ENCODE measurements around the gene TRIM66. TPM values are rescaled to one million over a fixed set of nuclear protein-coding genes. Genes with fewer than 3 reads are reported as not detected.

TRIM66 gene
- total and polyA plus RNA-seq, 9 of the 15 experiments (the other 6 are each of a cell fraction or from before 2014, with no cell fraction given), result 1.1 to 7.3 (median 4.9) TPM

- H3K9me3 ChIP-seq (replicated peaks; ENCODE audit: control insufficient read depth, insufficient read depth, low read depth, low read length), result no peaks in the 10 kb centered on the region
- H3K4me3 ChIP-seq, result no peak overlapping the region
- no peak overlapping the region for H3K9ac ChIP-seq (ENCODE audit: insufficient read depth in 1 of 2, low read depth in 2 of 2, low read length in 2 of 2)
- POLR2A ChIA-PET, result interaction anchor here (0.6 kb wide), 1 partner anchor 19 kb away, joined by 4 read pairs; no protein-coding TSS in a partner anchor
- no peak overlapping the region for H2AFZ ChIP-seq (ENCODE audit: low read depth, low read length)
- BruUV-seq (replicated peaks), result no TSS peak
- DNase-seq (ENCODE audit: extremely low read depth in 1 of 4, low spot score in 3 of 4) (no peak), ATAC-seq (no peak), FAIRE-seq (no peak)
- H3K27ac ChIP-seq (ENCODE audit: extremely low read depth, low read depth, low read length), result no peak overlapping the region
- H3K36me3 ChIP-seq (ENCODE audit: control insufficient read depth, insufficient read depth, low read length), result no peaks in the 10 kb centered on the region
- H3K9me1 ChIP-seq (ENCODE audit: control insufficient read depth, insufficient read depth, low read length), result no peaks in the 10 kb centered on the region
- peaks cover 38 to 72% of the 10 kb centered on the region in 2 experiments for H3K27me3 ChIP-seq (ENCODE audit: control insufficient read depth in 2 of 2, insufficient read depth in 2 of 2, low read length in 2 of 2)
- 10% methylated on average over 4 of the region's 4 CpGs for WGBS (ENCODE audit: insufficient coverage, low coverage, missing lambda C conversion rate)
- no peak overlapping the region for H3K4me2 ChIP-seq (ENCODE audit: insufficient read depth, low read length)
- H3K79me2 ChIP-seq (ENCODE audit: control insufficient read depth, insufficient read depth, low read length), result no peaks in the 10 kb centered on the region
- CTCF ChIA-PET (ENCODE audit: low intra/inter-chr PET ratio), result no interaction called here
- in situ Hi-C loops (cut with MboI) (no loop called here), intact Hi-C loops (cut with micrococcal nuclease) (no loop called here)
- 0 out of 2 replicates have a peak, but pooled peaks cover 5% of the 10 kb centered on the region for H4K20me1 ChIP-seq (replicated peaks; ENCODE audit: control insufficient read depth, insufficient read depth, low read length)
- no peaks in the 10 kb centered on the region for H3K4me1 ChIP-seq (replicated peaks in 1 of 2; ENCODE audit: control insufficient read depth in 2 of 2, insufficient read depth in 2 of 2, low read length in 2 of 2)
- TF ChIP-seq ZBTB49 (CRISPR knock-in tag; IDR thresholded peaks at IDR 0.05; ENCODE audit: borderline replicate concordance) (no peak), WHSC1 (IDR thresholded peaks at IDR 0.05; ENCODE audit: low read length) (no peak), NFIX (CRISPR knock-in tag; IDR thresholded peaks at IDR 0.05; ENCODE audit: low read depth) (no peak), HNRNPUL1 (IDR thresholded peaks at IDR 0.05; ENCODE audit: low read length) (no peak), CBFA2T2 (conservative IDR thresholded peaks at IDR 0.05) (no peak), BHLHE40 (IDR thresholded peaks at IDR 0.05; ENCODE audit: low read length) (peak; percentile 67), ZNF124 (CRISPR knock-in tag; IDR thresholded peaks at IDR 0.05) (no peak), ZNF511 (CRISPR knock-in tag; IDR thresholded peaks at IDR 0.05) (no peak), ZNF212 (CRISPR knock-in tag; IDR thresholded peaks at IDR 0.05) (no peak), ZMIZ1 (IDR thresholded peaks at IDR 0.05; ENCODE audit: low read depth in 2 of 2, low read length in 2 of 2) (no peak), STAT6 (CRISPR knock-in tag; IDR thresholded peaks at IDR 0.05) (no peak), HES1 (IDR thresholded peaks at IDR 0.05; ENCODE audit: low read depth) (no peak), ZEB2 (IDR thresholded peaks at IDR 0.05) (no peak), KLF13 (tag; IDR thresholded peaks at IDR 0.05; ENCODE audit: borderline replicate concordance, low read depth) (no peak)
These were observed 27.3 kb upstream of the TRIM66 start for GRCh38 chr11:8709777-8710176.

Measured in K562 (cell line).